H1 (cell line): ENCODE measurements around the gene CD44. TPM values are rescaled to one million over a fixed set of nuclear protein-coding genes. Genes with fewer than 3 reads are reported as not detected.

Source experiments
- BACH1 ChIP-seq: IDR thresholded peaks from 2 replicates; pipeline ENCODE4 v1.6.1; 2012; ENCODE audit warnings: low read length, improper control_type of control experiment
- BCL11A ChIP-seq, 2 experiments: IDR thresholded peaks; one replicate each; pipeline ENCODE4 v1.6.1; 2011; ENCODE audit warnings: low read depth in 2 of 2, low read length in 2 of 2, mild to moderate bottlenecking in 2 of 2
- CBX8 ChIP-seq: fragments of 300-800, 300-1000 bp; sonication (generic); IDR thresholded peaks from 2 replicates; pipeline ENCODE4 v1.7.1; 2016; ENCODE audit warnings: low read depth, low read length, borderline replicate concordance
- CHD7 ChIP-seq: fragments of 300-600 bp; sonication (generic); IDR thresholded peaks from 2 replicates; pipeline ENCODE4 v1.7.1; 2012; ENCODE audit warnings: low read length, moderate library complexity, mild to moderate bottlenecking, inconsistent platforms; ENCODE audit not compliant: insufficient replicate concordance
- HDAC2 ChIP-seq, 2 experiments: fragments of 300-600 bp in 1 of 2; sonication (generic) in 1 of 2; IDR thresholded peaks; 2 replicates each; pipeline ENCODE4 v1.6.1; 2011 to 2012; ENCODE audit warnings: low read depth in 2 of 2, low read length in 2 of 2, mild to moderate bottlenecking in 2 of 2, moderate library complexity in 2 of 2, borderline replicate concordance in 1 of 2, inconsistent platforms in 1 of 2
- POLR2AphosphoS5 ChIP-seq: IDR thresholded peaks from 2 replicates; pipeline ENCODE4 v1.6.1; 2011; ENCODE audit warnings: low read depth, low read length
- TAF1 ChIP-seq: IDR thresholded peaks from 2 replicates; pipeline ENCODE4 v1.6.1; 2011; ENCODE audit warnings: mild to moderate bottlenecking, low read depth, low read length
- TBP ChIP-seq: IDR thresholded peaks from 2 replicates; pipeline ENCODE4 v1.6.1; 2011; ENCODE audit warnings: low read depth, low read length, improper control_type of control experiment
- polyA plus RNA-seq, 7 experiments: library from polyadenylated mRNA; depleted of rRNA in 3 of 7; stranded (reverse) in 5 of 7; unstranded in 2 of 7; fragments of >200 nt in 5 of 7; fragments of 200-250 nt in 2 of 7; gene quantifications; 1 replicate in 5 of 7; 2 replicates in 1 of 7; 4 replicates in 1 of 7; pipeline versions ENCODE4 v1.2.1 to v1.2.3, GENCODE V29; 2011 to 2013; ENCODE audit warnings: missing spikeins in 2 of 7, mixed read lengths in 2 of 7
- total RNA-seq: library from RNA; stranded (reverse); fragmentation: NEBNext Ultra II Directional; extraction: Animal tissue kit (Norgen Biotek cat#: 25700); gene quantifications from 2 replicates; pipeline ENCODE4 v1.2.1, GENCODE V29; 2021
- TF ChIP-seq, protein P1 (sequence below): IDR thresholded peaks from 2 replicates; pipeline ENCODE4 v1.6.1; 2011; ENCODE audit warnings: low read depth, mild to moderate bottlenecking, low read length; ENCODE audit not compliant: insufficient read depth

CD44 gene
- total and polyA plus RNA-seq, 2 of the 8 experiments (the other 6 are each of a cell fraction or from before 2014, with no cell fraction given) = 11.8 to 13.7 TPM

DNA sequence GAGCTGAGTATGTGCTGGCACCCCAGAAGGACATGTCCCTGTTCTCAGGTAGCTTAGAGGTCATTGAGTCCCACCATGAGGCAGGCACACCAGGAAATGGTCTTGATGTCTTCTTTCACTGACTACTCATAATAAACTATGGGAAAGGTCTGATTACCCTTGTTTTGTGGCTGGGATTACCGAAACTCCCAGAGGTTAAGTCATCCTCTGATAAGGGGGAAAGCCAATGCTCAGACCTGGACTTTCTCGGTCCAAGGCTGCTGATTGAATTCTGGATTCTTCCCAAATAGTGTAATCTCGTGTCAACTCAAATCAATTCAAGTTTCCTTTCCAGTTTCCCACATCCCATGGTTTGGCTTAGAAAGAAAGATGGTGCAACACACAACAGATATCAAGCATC, 3.7 kb upstream of the CD44 start (continued):
- TF ChIP-seq CHD7 (no peak), TAF1 (no peak), BCL11A (IDR thresholded peaks at IDR 0.05; ENCODE audit: low read depth in 2 of 2, low read length in 2 of 2) (no peak), TBP (no peak), BACH1 (no peak), POLR2AphosphoS5 (no peak), CBX8 (no peak), HDAC2 (IDR thresholded peaks at IDR 0.05; ENCODE audit: borderline replicate concordance in 1 of 2, low read depth in 2 of 2, low read length in 2 of 2) (no peak)
- TF ChIP-seq, protein P1, sequence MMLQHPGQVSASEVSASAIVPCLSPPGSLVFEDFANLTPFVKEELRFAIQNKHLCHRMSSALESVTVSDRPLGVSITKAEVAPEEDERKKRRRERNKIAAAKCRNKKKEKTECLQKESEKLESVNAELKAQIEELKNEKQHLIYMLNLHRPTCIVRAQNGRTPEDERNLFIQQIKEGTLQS = no peak
